HEK293T (cell line): ENCODE data around the gene TDRD12.

Source experiments
- NFRKB ChIP-seq: fragments of 450-650 bp; IDR thresholded peaks from 2 replicates; pipeline ENCODE4 v1.6.1; 2016; ENCODE audit warnings: mild to moderate bottlenecking, moderate library complexity
- SUZ12 ChIP-seq: fragments of 450-650 bp; IDR thresholded peaks from 2 replicates; pipeline ENCODE4 v1.6.1; 2016; ENCODE audit warnings: mild to moderate bottlenecking
- TARDBP ChIP-seq: fragments of 450-650 bp; IDR thresholded peaks from 2 replicates; pipeline ENCODE4 v1.6.1; 2016

DNA sequence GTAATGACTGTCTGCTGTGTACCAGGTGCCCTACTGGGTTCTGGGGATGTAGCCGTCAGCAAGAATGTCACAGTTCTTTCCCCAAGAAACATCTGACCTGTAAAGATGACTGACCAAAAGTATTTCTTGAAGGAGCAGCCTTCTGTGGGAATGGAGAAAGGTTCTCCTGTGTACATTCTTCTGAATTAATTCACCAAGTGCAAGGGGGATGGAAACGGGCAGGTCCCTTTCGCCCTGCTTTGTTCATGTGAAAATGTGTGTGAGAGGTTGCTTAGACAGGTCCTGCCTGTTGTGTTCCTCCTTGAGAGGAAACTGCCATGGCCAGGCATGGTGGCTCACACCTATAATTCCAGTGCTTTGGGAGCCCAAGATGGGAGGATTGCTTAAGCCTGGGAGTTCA, 93.0 kb downstream of the TDRD12 start:
- TF ChIP-seq SUZ12 (no peak), NFRKB (no peak), TARDBP (no peak)
